HG02763 (cell line): ENCODE data around the gene PDCD1.
"Not testable (repeated sequence)": the region's sequence is repeated elsewhere in the genome, so short reads cannot be mapped to it uniquely, and the experiment has no call there.

Experiments
- ATAC-seq: cut with Tn5 transposase; IDR thresholded peaks from one replicate; pipeline ENCODE4 v1.9.1; 2021; ENCODE audit warnings: mild to moderate bottlenecking, moderate library complexity; ENCODE audit not compliant: unreplicated experiment

The PDCD1 gene

DNA sequence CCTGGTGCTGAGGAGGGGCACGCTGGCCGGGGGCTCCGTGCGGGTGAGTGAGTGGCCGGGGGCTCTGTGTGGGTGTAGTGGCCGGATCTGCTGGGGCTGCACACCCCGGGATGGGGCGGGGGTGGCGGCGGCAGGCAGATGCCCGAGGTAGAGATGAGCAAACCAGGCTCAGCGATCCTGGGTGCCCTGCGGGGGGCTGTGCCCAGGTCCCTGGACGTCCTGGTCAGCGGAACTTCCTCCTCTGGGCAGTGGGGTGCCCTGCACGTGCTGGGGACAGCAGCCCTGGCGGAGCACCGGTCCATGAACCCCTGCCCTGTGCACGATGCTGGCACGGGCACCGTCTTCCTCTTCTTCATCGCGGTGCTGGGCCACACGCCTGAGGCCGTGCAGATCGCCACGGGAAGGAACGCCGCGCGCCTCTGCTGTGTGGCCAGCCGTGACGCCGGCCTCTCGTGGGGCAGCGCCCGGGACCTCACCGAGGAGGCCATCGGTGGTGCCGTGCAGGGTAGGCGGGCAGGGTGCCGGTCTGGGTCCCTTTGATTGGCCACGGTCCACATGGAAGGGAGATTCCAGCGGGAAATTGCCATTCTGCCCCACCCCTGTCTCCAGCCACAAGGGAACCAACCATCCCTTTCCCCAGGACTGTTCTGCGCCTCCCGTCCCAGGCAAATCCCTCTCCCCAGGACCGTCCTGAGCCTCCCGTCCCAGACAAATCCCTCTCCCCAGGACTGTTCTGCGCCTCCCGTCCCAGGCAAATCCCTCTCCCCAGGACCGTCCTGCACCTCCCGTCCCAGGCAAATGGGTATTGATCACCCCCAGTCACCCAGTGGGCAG is 43.8 kb downstream of the PDCD1 start:
- ATAC-seq = no peak

DNA sequence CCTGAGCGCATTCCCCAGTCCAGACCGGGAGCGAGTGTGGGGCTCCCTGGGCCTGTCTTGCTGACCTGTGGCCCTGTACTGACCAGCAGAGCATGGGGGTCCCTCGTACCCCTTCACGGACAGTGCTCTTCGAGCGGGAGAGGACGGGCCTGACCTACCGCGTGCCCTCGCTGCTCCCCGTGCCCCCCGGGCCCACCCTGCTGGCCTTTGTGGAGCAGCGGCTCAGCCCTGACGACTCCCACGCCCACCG is 44.4 kb downstream of the PDCD1 start:
- ATAC-seq = no peak

DNA sequence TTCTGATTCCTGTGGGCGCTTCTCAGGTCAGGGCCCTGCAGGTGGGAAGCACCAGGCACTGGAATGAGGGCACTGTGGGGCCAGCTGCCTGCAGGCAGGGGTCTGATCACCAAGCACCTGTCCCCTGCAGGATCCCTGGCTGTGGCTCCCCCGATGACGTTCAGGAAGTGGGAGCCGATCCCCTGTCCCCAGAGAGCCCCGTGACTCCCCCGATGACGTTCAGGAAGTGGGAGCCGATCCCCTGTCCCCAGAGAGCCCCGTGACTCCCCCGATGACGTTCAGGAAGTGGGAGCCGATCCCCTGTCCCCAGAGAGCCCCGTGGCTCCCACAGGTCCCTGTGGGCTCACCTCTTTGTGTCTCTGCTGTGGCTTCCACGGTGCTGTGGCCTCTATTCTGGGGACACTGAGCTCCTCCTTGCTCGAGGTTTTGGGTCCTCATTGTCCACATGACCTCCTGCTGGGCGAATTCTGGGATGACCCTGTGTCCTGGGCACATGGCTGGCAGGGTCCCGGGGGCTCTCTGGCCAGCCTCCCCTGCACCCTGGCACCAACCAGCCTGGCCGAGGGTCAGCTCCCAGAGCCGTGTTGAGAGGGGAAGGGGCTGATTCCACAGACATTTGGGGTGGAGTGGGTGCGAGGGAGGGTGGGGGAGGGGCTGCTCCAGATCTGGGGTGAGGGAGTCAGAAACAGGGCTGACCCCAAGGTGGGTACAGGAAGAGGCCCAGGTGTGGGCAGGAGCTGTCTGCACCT is 44.9 kb downstream of the PDCD1 start:
- no peak for ATAC-seq

DNA sequence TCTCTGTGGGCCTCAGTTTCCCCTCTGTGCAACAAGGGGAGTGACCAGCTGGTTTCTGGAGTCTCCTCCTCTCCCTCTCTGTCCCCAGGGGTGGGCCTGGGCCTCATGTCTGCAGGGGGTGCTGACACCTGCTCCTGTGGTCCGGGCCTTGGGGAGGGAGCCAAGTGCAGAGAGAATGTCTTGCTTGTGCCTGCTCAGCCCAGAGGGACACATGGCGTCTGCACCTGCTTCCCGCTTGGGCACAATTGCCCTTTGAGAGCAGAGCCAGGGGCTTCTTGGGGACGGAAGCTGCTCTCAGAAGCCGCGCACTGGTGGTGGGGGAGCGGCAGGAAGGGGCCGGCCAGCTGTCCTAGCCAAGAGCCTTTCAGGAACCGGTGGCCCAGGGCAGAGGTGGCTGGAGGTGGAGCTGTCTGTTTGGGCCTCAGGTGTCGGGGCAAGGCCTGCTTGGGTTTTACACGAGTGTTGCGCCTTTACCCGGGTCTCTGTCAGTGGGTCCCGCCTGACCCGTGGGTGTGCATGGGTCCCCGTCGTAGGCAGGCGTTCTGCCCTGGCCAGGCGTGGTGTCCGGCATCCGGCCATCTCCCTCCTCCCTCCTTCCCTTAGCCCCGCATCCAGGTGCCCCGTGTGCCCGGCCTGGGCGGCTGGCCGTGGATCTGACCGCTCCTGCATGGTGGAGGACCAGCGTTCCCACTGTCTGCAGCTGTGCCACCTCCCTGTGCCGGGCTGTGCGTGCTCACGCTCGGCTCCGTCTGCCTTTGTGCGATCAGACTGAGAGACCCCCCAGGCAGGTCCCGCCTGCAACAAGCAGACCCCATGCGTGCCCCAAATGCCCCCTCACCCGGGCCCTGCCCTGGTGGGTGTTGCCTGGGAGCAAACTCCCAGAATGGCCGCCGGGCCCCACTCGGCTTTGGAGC is 45.7 kb downstream of the PDCD1 start:
- ATAC-seq = no peak

DNA sequence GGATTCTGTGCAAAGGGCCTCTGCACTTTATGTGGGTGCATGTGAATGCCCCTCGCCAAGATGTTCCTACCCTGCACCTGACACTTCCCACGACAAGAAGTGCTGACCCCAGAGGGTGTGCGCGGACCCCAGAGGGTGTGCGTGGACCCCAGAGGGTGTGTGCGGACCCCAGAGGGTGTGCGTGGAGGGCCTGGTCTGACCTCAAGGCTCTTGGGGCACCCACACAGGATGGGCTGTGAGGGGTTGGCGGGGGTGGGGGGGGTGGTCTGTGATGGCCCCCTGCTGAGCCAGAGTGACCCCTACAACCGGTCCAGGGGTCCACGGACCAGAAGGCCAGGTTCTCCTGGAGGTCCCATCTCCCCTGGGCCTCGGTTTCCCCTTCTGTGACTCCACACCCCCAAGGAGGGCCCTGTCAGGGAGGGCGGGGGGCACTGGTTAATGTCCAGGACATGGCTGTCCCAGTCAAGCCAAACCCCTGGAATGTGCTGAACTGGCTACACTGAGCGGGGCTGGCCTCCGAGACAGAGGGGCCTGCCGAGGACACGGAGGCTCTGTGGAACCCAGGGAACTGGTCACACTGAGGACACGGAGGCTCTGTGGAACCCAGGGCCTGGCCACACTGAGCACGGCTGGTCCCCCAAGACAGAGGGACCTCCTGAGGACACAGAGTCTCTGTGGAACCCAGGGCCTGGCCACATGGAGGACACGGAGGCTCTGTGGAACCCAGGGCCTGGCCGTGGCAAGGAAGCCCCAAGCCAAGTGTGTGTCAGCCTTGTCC is 46.6 kb downstream of the PDCD1 start:
- ATAC-seq = no peak

- no peak for ATAC-seq
These were observed 47.3 kb downstream of the PDCD1 start for GRCh38 chr2:241811201-241811951.

DNA sequence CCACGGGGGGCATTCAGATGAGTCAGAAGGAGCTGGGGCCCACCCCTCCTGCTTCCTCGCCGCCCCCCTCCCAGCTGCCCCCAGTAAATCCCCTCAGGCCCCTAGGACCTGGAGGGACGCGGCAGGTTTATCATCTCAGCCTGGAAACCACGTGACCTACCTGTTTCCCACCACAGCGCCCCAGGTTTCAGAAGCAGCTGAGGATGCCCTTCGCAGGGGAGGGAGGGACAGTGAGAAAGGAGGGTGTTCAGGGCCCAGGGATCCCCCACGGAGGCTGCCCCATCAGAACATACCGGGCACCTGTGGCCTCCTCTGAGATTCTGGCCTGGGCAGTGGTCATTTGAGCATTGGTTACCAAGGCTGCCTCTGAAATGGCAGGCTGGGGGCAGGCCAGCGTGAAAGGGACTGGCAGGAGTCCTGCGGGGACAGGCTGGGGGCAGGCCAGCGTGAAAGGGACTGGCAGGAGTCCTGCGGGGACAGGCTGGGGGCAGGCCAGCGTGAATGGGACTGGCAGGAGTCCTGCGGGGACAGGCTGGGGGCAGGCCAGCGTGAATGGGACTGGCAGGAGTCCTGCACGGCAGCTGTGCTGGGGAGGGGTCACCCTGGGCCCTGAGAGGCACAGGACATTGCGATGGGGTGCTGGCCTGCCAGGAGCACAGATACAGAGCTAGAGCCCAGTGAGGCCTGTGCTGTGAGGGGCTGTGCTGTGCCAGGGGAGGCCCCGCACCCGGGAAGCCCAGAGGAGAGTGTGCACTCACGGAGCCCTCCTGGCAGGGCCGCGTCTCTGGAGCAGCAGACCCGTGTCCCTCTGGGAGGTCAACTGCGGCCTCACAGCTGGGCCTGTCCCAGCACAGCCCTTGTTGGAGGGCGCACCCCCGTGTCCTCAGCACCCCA is 48.1 kb downstream of the PDCD1 start:
- ATAC-seq = no peak

GRCh38 chr2:241809383-241810306 is 49.0 kb downstream of the PDCD1 start:
- no peak for ATAC-seq

DNA sequence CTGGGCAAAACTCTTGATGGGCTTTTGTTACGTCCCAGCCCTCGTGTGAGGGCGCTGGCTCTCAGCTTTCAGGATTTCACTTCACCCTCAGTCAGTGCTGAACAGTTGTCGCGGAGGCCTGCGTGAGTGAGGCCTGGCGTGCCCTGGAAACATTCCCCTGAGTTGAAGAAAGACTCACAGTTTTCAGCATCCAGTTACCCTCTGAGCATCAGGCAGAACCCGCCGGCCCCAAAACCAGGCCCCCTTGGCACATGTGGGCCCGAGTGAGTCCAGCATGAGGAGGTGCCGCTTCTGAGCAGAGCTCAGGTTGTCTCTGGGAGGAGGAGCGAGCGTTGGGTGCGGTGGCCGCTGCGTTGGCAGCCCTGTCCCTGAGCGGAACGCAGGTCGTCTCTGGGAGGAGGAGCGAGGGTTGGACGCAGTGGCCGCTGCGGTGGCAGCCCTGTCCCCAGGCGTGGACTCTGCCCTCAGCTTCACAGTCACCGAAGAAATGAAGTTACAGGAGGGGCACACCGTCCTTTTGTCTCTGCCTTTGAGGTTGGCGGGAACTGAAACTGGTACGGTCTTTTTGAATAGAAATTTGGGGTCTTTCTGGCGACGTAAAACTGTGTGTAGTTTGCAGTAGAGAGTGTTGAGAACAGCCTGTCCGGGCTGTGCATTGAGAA is 49.8 kb downstream of the PDCD1 start, which contains the start of gene NEU4:
Gene NEU4, plus strand, starts transcription at position 473 of the 662 bp plus-strand sequence. CDS start 5,292 bp downstream, outside the sequence.
- ATAC-seq = no peak

GRCh38 chr2:241808051-241808720 is 50.5 kb downstream of the PDCD1 start:
- no peak for ATAC-seq

DNA sequence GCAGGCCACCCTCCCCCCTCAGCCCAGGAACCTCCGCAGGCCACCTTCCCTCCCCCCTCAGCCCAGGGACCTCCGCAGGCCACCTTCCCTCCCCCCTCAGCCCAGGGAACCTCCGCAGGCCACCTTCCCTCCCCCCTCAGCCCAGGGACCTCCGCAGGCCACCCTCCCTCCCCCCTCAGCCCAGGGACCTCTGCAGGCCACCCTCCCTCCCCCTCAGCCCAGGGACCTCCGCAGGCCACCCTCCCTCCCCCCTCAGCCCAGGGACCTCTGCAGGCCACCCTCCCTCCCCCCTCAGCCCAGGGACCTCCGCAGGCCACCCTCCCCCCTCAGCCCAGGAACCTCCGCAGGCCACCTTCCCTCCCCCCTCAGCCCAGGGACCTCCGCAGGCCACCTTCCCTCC is 52.5 kb downstream of the PDCD1 start:
- not testable (repeated sequence) for ATAC-seq

GRCh38 chr2:241804326-241805229 is 54.1 kb downstream of the PDCD1 start:
- ATAC-seq = no peak

GRCh38 chr2:241803387-241804325 is 55.0 kb downstream of the PDCD1 start:
- no peak for ATAC-seq
